GM21717 (cell line): ENCODE data around the gene CD19.
"Not testable (repeated sequence)": the region's sequence is repeated elsewhere in the genome, so short reads cannot be mapped to it uniquely, and the experiment has no call there.

Source experiments
- ATAC-seq: cut with Tn5 transposase; IDR thresholded peaks from one replicate; pipeline ENCODE4 v1.9.1; 2021; ENCODE audit warnings: mild to moderate bottlenecking, moderate library complexity; ENCODE audit not compliant: unreplicated experiment

Gene CD19

DNA sequence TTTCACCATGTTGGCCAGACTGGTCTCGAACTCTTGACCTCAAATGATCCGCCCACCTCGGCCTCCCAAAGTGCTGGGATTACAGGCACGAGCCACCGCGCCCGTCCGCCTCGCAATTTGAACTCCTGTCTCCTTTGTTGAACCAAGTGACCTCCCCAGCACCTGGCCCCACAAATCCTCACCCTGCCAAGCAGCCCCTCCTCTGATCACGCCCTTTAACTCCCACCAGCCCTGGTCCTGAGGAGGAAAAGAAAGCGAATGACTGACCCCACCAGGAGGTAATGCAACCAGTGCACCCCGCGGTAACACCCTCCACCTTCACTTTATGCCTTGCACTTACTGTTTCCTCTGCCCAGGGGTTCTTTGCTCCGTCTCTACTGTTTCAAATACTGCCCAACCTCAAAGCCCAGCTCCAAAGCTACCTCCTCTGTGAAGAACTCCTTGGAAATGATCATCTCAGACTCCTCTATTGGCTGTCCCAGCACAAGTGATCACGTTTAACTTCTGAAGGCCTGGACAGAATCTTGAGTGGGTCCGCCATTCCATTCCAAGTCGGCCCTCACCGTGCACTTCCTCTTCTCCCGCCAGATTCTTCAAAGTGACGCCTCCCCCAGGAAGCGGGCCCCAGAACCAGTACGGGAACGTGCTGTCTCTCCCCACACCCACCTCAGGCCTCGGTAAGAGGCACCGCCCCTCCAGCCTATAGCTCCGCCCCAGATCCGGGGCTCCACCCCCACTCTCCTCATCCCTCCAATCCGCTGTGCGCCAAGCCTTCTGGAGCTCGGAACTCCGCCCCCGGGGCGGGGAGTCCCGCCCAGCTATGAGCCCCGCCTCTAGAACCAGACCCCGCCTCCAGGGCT lies 4.4 kb downstream of the CD19 start:
- no peak for ATAC-seq

DNA sequence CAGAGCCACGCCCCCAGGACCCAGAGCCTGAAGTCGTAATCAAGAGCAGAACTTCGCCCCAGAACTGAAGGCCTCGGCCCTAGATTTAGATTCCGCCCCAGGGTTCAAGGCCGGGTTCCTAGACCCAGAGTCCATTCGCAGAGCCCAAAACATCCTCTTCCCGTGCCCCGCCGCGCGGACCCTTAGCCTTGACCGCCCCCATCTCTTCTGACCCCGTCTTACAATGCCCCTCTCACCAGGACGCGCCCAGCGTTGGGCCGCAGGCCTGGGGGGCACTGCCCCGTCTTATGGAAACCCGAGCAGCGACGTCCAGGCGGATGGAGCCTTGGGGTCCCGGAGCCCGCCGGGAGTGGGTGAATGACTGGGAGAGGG lies 5.0 kb downstream of the CD19 start:
- ATAC-seq = no peak

DNA sequence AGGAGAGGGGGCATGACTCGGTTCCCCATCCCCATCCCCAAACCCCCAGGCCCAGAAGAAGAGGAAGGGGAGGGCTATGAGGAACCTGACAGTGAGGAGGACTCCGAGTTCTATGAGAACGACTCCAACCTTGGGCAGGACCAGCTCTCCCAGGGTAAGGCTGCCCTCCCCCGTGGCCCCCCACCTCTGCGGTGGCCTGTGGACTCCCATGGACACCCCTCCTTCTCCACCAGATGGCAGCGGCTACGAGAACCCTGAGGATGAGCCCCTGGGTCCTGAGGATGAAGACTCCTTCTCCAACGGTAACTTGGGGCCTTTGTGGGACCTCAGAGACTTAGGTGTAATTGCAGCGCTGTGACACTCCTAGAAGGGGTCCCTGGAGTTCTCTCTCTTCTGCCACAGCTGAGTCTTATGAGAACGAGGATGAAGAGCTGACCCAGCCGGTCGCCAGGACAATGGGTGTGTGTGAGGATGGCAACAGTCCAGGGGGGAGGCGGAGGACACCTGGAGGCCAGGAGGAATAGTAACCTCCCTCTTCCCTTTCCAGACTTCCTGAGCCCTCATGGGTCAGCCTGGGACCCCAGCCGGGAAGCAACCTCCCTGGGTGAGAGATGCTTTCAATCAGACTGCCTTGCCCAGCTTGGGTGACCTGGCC lies 5.6 kb downstream of the CD19 start:
- no peak for ATAC-seq

DNA sequence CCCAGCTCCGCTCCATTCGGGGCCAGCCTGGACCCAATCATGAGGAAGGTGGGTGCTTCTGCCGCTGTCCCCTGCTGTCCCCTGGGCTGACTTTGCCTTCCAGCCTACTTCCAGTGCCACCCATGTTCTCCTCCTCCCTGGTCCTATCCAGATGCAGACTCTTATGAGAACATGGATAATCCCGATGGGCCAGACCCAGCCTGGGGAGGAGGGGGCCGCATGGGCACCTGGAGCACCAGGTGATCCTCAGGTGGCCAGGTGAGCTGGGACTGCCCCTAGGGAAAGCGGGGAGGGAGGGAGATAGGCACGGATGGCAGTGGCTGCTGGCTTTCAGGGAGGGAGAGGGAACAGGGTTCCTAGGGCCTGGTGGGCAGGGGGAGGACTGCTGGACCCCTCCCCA lies 7.0 kb downstream of the CD19 start:
- ATAC-seq = no peak

DNA sequence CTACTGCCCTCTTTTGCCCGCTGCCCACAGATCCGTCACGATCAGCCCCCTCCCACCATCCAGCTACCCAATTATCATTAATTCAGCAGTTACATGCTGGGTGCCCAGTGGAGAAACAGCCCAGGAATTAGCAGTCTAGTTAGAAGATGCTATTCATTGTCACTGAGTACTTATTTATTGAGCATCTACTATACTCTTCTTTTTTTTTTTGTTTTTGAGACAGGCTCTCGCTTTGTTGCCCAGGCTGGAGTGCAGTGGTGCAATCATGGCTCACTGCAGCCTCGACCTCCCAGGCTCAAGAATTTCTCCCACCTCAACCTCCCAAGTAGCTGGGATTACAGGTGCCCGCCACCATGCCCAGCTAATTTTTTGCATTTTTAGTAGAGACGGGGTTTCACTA lies 8.1 kb downstream of the CD19 start:
- ATAC-seq = not testable (repeated sequence)

DNA sequence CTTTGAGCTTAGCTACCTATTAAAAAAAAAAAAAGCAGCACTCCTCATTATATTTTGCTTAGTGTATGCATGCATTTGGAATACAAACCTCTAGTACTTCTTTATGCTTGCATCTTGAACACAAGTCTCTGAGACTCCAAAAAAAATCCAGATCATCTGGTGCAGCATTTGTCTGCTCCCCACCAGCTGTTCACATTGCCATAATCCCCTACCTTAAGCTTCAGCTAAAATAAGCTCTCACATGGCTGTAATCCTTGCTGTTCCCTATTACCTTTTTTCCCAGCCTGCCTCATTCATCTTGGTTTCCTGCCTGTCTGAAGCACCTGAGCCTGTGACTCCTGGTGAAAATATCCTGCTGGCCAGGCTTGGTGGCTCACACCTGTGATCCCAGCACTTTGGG lies 11.5 kb downstream of the CD19 start:
- no peak for ATAC-seq

DNA sequence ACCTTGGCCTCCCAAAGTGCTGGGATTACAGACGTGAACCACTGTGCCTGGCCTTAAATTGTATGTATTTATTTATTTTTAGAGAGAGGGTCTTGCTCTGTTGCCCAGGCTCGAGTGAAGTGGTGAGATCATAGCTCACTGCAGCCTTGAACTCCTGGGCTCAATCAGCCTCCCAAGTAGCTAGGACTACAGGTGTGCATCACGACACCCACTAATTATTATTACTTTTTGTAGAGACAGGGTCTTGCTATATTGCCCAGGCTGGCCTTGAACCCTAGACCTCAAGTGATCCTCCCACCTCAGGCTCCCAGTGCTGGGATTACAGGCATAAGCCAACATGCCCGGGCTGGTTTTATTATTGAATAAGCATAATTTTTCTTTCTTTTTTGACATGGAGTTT lies 14.9 kb downstream of the CD19 start:
- ATAC-seq = no peak

DNA sequence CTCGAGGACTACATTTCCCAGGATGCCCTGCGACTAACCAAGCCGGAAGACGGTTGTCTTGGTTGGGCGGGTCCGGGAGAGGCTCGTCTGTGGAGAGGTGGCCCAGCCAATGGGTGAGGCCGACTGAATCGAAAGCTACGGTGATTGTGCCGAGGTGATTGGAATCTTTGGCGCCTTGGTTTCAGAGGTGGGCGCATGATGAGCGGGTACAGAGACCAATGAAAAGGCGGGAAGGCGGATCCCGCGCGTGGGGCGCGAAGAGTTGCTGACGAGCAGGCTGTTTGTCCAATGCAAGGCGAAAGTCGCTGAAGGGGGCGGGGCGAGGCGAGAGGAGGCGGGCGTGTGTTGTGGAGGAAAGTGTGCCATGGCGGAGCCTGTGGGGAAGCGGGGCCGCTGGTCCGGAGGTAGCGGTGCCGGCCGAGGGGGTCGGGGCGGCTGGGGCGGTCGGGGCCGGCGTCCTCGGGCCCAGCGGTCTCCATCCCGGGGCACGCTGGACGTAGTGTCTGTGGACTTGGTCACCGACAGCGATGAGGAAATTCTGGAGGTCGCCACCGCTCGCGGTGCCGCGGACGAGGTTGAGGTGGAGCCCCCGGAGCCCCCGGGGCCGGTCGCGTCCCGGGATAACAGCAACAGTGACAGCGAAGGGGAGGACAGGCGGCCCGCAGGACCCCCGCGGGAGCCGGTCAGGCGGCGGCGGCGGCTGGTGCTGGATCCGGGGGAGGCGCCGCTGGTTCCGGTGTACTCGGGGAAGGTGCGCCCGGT lies 19.1 kb downstream of the CD19 start, which contains the start of gene NFATC2IP:
NFATC2IP (plus strand) TSS at position 290 of the 762 bp plus-strand sequence; CDS start at position 365, 75 bp downstream.
- ATAC-seq = peak; percentile 90

DNA sequence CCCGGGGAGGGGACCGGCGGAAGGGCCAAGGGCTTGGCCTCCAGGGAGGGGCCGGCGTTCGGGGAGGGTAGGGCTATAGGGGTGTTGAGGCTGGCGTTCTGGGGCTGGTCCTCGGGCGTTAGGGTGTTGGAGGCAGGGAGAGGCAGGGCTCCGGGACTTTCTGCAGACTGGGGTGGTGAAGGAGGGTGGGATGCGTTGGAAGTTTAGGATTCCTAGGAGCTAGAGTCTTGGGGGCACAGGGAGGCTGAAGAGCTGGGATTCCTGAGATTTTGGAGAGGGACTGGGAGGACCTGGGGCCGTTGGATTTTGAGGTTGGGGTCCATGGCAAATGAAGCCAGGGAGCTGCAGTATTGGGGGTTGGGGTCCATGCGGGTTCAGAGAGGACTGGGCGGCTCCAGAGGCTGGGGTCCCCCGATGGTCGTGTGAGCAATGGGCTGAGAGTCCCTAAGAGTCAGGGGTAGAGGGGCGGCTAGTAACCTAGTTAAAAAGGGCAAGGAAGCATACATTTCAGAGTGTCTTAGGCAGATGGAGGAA lies 19.7 kb downstream of the CD19 start:
- no peak for ATAC-seq

DNA sequence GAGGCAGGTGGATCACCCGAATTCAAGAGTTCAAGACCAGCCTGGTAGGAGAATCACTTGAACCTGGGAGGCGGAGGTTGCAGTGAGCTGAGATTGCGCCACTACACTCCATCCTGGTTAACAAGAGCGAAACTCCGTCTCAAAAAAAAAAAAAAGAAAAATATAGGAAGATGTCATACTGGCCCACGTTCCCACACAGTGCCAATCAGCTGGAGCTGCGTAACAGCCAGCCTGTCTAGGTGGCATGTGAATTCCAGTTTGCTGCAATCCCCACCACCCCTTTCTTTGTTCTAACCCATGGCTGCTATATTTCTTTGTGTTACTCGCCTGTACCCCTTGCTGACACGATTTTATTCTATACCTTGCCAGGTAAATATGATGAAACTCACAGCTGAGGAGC lies 26.4 kb downstream of the CD19 start:
- ATAC-seq = no peak

DNA sequence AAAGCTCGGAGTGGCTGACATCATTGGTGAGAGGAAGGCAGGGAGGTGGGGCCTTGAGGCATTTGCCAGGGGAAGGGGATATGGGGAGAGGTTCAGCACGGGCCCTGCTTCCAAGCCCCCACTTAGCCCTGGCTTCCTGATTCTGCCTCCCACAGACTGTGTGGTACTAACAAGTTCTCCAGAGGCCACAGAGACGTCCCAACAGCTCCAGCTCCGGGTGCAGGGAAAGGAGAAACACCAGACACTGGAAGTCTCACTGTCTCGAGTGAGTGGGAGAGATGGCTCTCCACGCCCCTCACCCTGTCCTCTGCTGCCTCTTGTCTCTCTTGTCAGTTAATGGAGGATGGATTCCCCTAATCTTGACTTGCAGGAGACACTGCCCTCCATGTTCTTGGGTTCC lies 27.1 kb downstream of the CD19 start:
- no peak for ATAC-seq

DNA sequence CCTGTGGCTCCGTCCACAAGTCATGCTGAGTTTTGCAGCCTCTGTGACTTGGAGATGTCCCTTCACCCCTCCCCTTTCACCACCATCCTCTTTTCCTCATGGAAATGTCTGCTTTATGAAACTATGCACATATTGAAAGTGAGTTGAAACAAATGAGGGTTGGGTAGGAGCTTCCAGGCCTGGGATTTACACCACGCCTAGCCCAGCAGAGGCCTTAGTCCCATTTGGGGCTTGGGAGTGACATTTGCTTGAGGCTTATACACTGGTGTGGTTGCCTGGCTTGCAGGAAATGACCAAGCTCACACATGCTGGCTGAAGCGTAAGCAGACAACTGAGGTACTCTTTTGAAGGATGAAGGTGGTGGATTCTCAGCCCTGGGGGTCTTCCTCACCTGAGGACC lies 32.3 kb downstream of the CD19 start:
- no peak for ATAC-seq

DNA sequence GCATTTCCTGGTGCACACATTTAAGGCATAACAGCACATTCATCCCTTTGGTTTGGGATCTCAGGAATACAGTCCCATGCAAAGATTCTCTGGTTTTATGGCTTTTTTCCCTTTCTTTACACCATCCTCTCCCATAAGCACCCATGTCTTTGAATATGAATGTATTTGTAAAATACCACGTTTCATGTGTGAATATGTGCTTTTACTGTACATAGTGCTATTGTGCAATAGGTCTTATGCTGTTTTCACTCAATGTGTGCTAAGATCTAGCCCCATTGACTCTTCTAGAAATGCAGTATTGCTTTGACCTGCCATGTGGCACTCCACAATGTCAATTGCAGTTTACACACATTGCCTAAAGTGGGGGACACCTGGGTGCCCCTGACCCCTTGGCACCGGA lies 32.7 kb downstream of the CD19 start:
- no peak for ATAC-seq

DNA sequence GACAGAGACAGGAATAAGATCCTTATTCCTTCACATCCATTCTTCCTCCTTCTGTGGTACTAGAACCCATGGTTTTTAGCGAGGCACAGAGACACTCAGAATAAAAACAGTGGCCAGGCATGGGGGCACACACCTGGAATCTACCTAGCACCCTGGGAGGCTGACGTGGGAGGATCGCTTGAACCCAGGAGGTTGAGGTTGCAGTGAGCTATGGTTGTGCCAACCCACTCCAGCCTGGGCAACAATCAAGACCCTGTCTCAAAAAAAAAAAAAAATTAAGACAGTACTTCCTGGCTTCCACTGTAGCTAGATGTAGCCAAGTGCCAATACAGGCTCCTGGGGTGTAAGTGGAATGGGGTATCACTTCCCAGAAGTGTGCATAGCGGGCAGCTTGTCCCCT lies 35.4 kb downstream of the CD19 start:
- no peak for ATAC-seq

DNA sequence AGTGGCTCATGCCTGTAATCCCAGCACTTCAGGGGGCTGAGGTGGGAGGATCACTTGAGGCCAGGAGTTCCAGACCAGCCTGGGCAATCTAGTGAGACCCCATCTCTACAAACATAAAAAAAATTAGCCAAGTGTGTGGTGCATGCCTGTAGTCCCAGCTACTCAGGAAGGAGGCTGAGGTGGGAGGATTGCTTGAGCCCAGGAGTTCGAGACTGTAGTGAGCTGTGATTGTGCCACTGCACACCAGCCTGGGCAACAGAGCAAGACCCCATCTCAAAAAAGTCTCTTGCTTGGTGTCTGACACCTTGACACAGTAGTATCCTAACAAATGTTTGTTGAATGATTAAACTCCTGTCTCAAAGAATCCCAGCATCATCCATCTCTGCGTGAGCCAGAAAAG lies 37.9 kb downstream of the CD19 start:
- not testable (repeated sequence) for ATAC-seq

DNA sequence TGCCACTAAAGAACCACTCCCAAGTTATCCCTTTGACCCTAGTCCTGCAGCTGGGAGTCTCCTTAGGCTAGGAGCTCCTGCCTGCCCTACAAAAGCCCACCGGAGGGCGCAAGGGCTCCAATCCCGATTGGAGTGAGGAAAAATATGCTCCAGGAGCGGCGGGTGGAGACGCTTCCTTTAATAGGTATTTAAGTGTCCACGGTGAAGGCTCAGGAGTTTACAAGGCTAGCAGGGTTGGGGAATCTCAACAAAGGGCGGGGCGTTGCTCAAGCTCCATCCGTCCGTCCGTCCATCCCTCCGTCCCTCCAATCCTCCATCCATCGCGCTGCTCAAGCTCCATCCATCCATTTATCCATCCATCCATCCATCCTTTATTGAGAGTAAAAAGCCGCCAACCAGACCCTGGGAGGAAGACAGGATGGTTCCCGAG lies 42.3 kb downstream of the CD19 start:
- peak; percentile 6 for ATAC-seq

DNA sequence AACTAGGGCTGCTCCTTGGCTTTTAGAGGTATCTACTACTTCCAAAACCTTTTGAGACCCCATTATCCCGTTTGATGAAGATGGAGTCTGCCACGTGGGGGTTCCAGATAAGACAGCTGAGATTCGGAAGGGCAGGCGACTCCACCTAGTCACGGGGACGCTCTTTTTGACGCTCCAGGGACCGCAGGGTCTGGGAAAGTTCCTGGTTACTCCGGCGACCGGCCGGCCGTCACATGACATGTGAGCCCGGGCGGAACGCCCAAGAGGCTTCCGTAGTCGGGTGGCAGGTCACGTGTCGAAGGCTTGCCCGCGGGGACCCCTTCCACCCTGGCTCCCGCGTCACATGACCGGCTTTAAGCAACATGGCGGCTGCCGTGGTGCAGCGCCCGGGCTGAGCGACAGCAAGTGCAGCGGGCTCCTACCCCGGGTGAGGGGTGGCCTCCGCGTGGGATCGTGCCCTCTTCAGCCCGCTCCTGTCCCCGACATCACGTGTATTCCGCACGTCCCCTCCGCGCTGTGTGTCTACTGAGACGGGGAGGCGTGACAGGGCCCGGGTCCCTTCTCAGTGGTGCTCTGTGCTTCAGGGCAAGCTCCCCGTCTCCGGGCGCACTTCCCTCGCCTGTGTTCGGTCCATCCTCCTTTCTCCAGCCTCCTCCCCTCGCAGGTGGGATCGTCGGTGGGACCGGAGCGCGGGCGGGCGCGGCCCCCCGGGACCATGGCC lies 42.8 kb downstream of the CD19 start, which contains the start of gene SPNS1:
SPNS1 (plus strand) TSS at position 342 of the 721 bp plus-strand sequence; CDS start at position 716, 374 bp downstream.
- peak; percentile 65 for ATAC-seq

DNA sequence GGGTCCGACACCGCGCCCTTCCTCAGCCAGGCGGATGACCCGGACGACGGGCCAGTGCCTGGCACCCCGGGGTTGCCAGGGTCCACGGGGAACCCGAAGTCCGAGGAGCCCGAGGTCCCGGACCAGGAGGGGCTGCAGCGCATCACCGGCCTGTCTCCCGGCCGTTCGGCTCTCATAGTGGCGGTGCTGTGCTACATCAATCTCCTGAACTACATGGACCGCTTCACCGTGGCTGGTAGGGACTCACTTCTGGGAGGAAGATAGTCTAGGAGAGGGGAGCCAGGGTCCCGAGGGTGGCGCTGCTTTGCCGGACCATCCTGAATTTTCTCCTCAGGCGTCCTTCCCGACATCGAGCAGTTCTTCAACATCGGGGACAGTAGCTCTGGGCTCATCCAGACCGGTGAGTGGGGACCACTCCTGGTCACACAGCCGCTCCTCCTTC lies 43.4 kb downstream of the CD19 start:
- peak; percentile 19 for ATAC-seq

DNA sequence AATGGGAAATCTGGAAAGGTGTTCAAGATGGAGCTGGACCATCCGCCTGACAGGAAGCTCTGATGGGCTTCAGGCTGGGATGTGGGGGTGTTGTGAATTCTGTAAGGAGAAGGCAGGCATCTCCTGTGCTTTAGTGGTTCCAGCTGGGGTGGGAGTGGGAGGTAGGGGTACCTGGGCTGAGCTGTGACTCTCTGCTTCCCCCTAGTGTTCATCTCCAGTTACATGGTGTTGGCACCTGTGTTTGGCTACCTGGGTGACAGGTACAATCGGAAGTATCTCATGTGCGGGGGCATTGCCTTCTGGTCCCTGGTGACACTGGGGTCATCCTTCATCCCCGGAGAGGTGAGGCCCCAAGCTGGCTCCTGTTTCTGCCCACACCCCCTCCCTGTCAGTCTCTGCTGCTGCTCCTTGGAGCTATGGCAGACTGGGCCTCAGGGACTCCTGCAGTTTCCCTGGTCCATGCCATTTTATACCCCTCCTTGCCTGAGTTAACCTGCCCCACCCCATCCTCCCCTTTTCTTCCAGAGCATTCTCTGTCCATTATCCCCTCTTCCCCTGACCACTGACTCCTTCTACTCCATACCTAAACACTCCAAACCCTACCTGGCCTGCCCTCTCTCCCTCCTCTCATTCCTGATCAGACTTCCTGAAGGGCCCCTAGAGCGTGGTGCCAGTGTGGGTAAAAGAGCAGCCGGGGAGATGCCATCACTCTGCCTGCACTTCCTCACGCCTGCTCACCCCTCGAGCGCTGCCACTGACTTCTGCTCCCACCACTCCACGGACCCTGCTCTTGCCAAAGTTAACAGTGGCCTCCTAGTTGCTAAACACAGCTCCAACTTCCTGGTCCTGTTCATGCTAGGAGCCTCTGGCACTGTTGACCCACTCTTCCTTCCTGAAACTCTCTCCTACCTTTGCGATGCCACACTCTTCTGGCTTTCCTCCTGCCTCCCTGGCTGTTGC lies 46.2 kb downstream of the CD19 start:
- ATAC-seq = no peak
